Panc1 (cell line): ENCODE data around the gene TRIM14. TPM values are rescaled to one million over a fixed set of nuclear protein-coding genes. Genes with fewer than 3 reads are reported as not detected.

Source experiments
- ATAC-seq: fragments of 200-7000 bp; cut with Tn5 transposase; 2 replicates; pipeline ENCODE4 v1.9.1; 2020; ENCODE audit warnings: mild to moderate bottlenecking, moderate library complexity
- BruUV-seq: library from RNA; stranded (reverse); fragments of 400-500 nt; replicated peaks from 2 replicates; lab custom pipeline; 2021; lab: Mats Ljungman, UMichigan
- CTCF ChIA-PET: fragments of 300-600 bp; sonication (Branson Sonifier 250); formaldehyde crosslinking; loops from one replicate; lab custom pipeline; 2022; ENCODE audit warnings: antibody characterized with exemption; lab: Charles Lee
- POLR2A ChIA-PET: fragments of 300-600 bp; sonication (Branson Sonifier 250); formaldehyde crosslinking; loops from one replicate; lab custom pipeline; 2022; ENCODE audit warnings: antibody characterized with exemption; lab: Charles Lee
- DNase-seq: peaks from one replicate; pipeline ENCODE4 v3.0.0-alpha.2; 2010; ENCODE audit warnings: low read depth, low spot score
- H3K27ac ChIP-seq: 2 replicates; pipeline ENCODE4 v1.5.1; 2011; ENCODE audit warnings: mild to moderate bottlenecking, low read length, inconsistent platforms
- H3K27me3 ChIP-seq: fragments of 200-500 bp; sonication (Bioruptor generic); 2 replicates; pipeline ENCODE4 v1.6.0; 2014; ENCODE audit warnings: low read length, inconsistent platforms; ENCODE audit not compliant: control insufficient read depth, insufficient read depth
- H3K36me3 ChIP-seq: fragments of 200-500 bp; sonication (Bioruptor generic); 2 replicates; pipeline ENCODE4 v1.5.1; 2014; ENCODE audit warnings: inconsistent platforms, mild to moderate bottlenecking, low read length, moderate library complexity; ENCODE audit not compliant: control insufficient read depth, insufficient read depth
- H3K4me1 ChIP-seq: 2 replicates; pipeline ENCODE4 v1.5.1; 2011; ENCODE audit warnings: inconsistent platforms, mild to moderate bottlenecking, low read length, moderate library complexity; ENCODE audit not compliant: control insufficient read depth, insufficient read depth
- H3K4me3 ChIP-seq, 2 experiments: 2 replicates each; pipeline ENCODE4 v1.5.1; 2011 to 2012; ENCODE audit warnings: low read depth in 2 of 2, low read length in 2 of 2, mild to moderate bottlenecking in 2 of 2, inconsistent platforms in 1 of 2, moderate library complexity in 1 of 2
- H3K9me3 ChIP-seq: fragments of 200-500 bp; sonication (Bioruptor generic); 2 replicates; pipeline ENCODE4 v1.5.1; 2014; ENCODE audit warnings: low read depth, mild to moderate bottlenecking, inconsistent platforms, low read length, moderate library complexity; ENCODE audit not compliant: control insufficient read depth, insufficient read depth
- CTCF ChIP-seq: fragments of 450-650 bp; IDR thresholded peaks from 2 replicates; pipeline ENCODE4 v1.5.1; 2017; ENCODE audit warnings: mild to moderate bottlenecking
- POLR2AphosphoS5 ChIP-seq: IDR thresholded peaks from 2 replicates; pipeline ENCODE4 v1.6.1; 2012; ENCODE audit warnings: mild to moderate bottlenecking, low read depth, low read length, moderate library complexity
- SIN3A ChIP-seq: IDR thresholded peaks from 2 replicates; pipeline ENCODE4 v1.6.1; 2012; ENCODE audit warnings: low read depth, mild to moderate bottlenecking, low read length, moderate library complexity, borderline replicate concordance; ENCODE audit not compliant: insufficient read depth
- TCF7L2 ChIP-seq: IDR thresholded peaks from 2 replicates; pipeline ENCODE4 v1.6.1; 2011; ENCODE audit warnings: mild to moderate bottlenecking, low read depth, low read length, inconsistent platforms
- in situ Hi-C: cut with HindIII; loops from 2 replicates; pipeline ENCODE4 v1.10.0; 2016; ENCODE audit warnings: low sequenced_read_pairs, low pct_unique_long_range_greater_than_20kb
- intact Hi-C: fragments of 100-400 bp; cut with micrococcal nuclease; formaldehyde crosslinking; loops from one replicate; pipeline ENCODE4 v1.10.0; 2022; ENCODE audit not compliant: unreplicated experiment
- total RNA-seq: library from RNA; stranded (reverse); gene quantifications from one replicate; pipeline ENCODE4 v1.2.1, GENCODE V29; 2021; ENCODE audit not compliant: unreplicated experiment
- TF ChIP-seq, protein P1 (sequence below), 2 experiments: IDR thresholded peaks; 2 replicates each; pipeline ENCODE4 v1.6.1; 2011 to 2012; ENCODE audit warnings: low read depth in 2 of 2, control low read depth in 1 of 2, low read length in 1 of 2, mild to moderate bottlenecking in 1 of 2, moderate library complexity in 1 of 2; ENCODE audit not compliant: insufficient read depth in 1 of 2

Gene TRIM14
- total RNA-seq, 1 experiment from 2014 or later: 9.7 TPM

GRCh38 chr9:98104445-98104881, 14.6 kb downstream of the TRIM14 start:
- intact Hi-C loops (no loop called here), in situ Hi-C loops (no loop called here)
- DNase-seq: no peak
- no peak overlapping the region for H3K4me3 ChIP-seq
- TF ChIP-seq CTCF (no peak), POLR2AphosphoS5 (no peak), SIN3A (no peak), TCF7L2 (no peak)
- TF ChIP-seq, protein P1, sequence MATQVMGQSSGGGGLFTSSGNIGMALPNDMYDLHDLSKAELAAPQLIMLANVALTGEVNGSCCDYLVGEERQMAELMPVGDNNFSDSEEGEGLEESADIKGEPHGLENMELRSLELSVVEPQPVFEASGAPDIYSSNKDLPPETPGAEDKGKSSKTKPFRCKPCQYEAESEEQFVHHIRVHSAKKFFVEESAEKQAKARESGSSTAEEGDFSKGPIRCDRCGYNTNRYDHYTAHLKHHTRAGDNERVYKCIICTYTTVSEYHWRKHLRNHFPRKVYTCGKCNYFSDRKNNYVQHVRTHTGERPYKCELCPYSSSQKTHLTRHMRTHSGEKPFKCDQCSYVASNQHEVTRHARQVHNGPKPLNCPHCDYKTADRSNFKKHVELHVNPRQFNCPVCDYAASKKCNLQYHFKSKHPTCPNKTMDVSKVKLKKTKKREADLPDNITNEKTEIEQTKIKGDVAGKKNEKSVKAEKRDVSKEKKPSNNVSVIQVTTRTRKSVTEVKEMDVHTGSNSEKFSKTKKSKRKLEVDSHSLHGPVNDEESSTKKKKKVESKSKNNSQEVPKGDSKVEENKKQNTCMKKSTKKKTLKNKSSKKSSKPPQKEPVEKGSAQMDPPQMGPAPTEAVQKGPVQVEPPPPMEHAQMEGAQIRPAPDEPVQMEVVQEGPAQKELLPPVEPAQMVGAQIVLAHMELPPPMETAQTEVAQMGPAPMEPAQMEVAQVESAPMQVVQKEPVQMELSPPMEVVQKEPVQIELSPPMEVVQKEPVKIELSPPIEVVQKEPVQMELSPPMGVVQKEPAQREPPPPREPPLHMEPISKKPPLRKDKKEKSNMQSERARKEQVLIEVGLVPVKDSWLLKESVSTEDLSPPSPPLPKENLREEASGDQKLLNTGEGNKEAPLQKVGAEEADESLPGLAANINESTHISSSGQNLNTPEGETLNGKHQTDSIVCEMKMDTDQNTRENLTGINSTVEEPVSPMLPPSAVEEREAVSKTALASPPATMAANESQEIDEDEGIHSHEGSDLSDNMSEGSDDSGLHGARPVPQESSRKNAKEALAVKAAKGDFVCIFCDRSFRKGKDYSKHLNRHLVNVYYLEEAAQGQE (IDR thresholded peaks at IDR 0.05; ENCODE audit: insufficient read depth in 1 of 2, low read depth in 2 of 2, low read length in 1 of 2): no peak
- no peak overlapping the region for H3K27ac ChIP-seq
- H3K27me3 ChIP-seq: no peaks in the 10 kb centered on the region
- CTCF ChIA-PET: no interaction called here
- H3K9me3 ChIP-seq: no peaks in the 10 kb centered on the region
- ATAC-seq: no peak
- BruUV-seq: no TSS peak
- POLR2A ChIA-PET: no interaction called here
- no peaks in the 10 kb centered on the region for H3K4me1 ChIP-seq
- no peaks in the 10 kb centered on the region for H3K36me3 ChIP-seq

DNA sequence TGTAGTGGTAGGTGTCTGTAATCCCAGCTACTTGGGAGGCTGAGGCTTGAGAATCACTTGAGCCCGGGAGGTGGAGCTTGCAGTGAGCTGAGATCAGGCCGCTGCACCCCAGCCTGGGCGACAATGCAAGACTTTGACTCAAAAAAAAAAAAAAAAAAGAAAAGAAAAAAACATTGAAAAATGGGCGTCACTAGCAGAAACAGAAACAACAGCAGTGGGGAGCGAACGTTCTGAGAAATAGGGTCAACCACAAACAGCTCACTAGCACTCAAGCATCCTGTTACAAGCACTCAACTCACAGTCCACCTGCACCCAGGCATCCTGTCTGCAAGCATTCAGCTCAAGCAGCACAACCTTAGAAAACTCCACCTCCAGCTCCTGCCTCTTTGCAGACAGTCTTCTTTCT, 17.2 kb downstream of the TRIM14 start:
- ChIA-PET CTCF (no interaction called here), POLR2A (no interaction called here)
- Histone ChIP-seq H3K27ac (no peak overlapping the region), H3K4me1 (no peaks in the 10 kb centered on the region), H3K9me3 (no peaks in the 10 kb centered on the region), H3K36me3 (no peaks in the 10 kb centered on the region), H3K4me3 (no peak overlapping the region), H3K27me3 (no peaks in the 10 kb centered on the region)
- no peak for TF ChIP-seq TCF7L2
- TF ChIP-seq SIN3A: no peak
- TF ChIP-seq POLR2AphosphoS5: no peak
- TF ChIP-seq, protein P1 (IDR thresholded peaks at IDR 0.05; ENCODE audit: insufficient read depth in 1 of 2, low read depth in 2 of 2, low read length in 1 of 2): no peak
- TF ChIP-seq CTCF: no peak
- ATAC-seq (no peak), DNase-seq (no peak)
- intact Hi-C loops (no loop called here), in situ Hi-C loops (no loop called here)
- no TSS peak for BruUV-seq
